Activated effector memory CD4-positive, alpha-beta T cell treated with anti-CD3 and anti-CD28 coated beads, Interleukin-2, amount 50 U/mL, for 16 hours (primary cell): ENCODE data around the gene KCNQ2.
"Not testable (repeated sequence)": the region's sequence is repeated elsewhere in the genome, so short reads cannot be mapped to it uniquely, and the experiment has no call there.

Source experiments
- DNase-seq: peaks from one replicate; pipeline ENCODE4 v3.0.0-alpha.2; 2020

KCNQ2 gene

GRCh38 chr20:63471981-63472831 lies at the start of gene KCNQ2:
Gene KCNQ2, minus strand, starts transcription at chr20:63472655. Its CDS starts 192 bp downstream, at chr20:63472463.
- no peak for DNase-seq

- no peak for DNase-seq
Observed at GRCh38 chr20:63521602-63522001, 49.1 kb upstream of the KCNQ2 start.

- peak; percentile 90 for DNase-seq
Observed at GRCh38 chr20:63520934-63521601, 48.6 kb upstream of the KCNQ2 start.

- peak; percentile 94 for DNase-seq
Observed at GRCh38 chr20:63520504-63520933, 48.1 kb upstream of the KCNQ2 start, which contains the start of gene PPDPF. Gene PPDPF, plus strand, starts transcription at chr20:63520765. Its CDS starts 544 bp downstream, at chr20:63521309.

- DNase-seq = peak; percentile 90
Observed at GRCh38 chr20:63519668-63520503, 47.4 kb upstream of the KCNQ2 start.

GRCh38 chr20:63518946-63519667 lies 46.7 kb upstream of the KCNQ2 start:
- no peak for DNase-seq

- no peak for DNase-seq
Observed at GRCh38 chr20:63518351-63518861, 46.0 kb upstream of the KCNQ2 start.

- no peak for DNase-seq
Observed at GRCh38 chr20:63517376-63518309, 45.2 kb upstream of the KCNQ2 start.

- DNase-seq = not testable (repeated sequence)
Observed at GRCh38 chr20:63514520-63514919, 42.1 kb upstream of the KCNQ2 start.

GRCh38 chr20:63513207-63513606 lies 40.8 kb upstream of the KCNQ2 start:
- DNase-seq = no peak

- DNase-seq = no peak
Observed at GRCh38 chr20:63509088-63509564, 36.7 kb upstream of the KCNQ2 start.

- DNase-seq = no peak
Observed at GRCh38 chr20:63508072-63508768, 35.8 kb upstream of the KCNQ2 start.

GRCh38 chr20:63507083-63507743 lies 34.8 kb upstream of the KCNQ2 start:
- DNase-seq = no peak

- DNase-seq = no peak
Observed at GRCh38 chr20:63505723-63506122, 33.3 kb upstream of the KCNQ2 start.

GRCh38 chr20:63505281-63505680 lies 32.8 kb upstream of the KCNQ2 start:
- DNase-seq = no peak

- DNase-seq = no peak
Observed at GRCh38 chr20:63504642-63505041, 32.2 kb upstream of the KCNQ2 start.

- no peak for DNase-seq
Observed at GRCh38 chr20:63503524-63503923, 31.1 kb upstream of the KCNQ2 start.

GRCh38 chr20:63502671-63503172 lies 30.3 kb upstream of the KCNQ2 start:
- no peak for DNase-seq
